ENCODE data around the gene SUMO3. TPM values are rescaled to one million over a fixed set of nuclear protein-coding genes. Genes with fewer than 3 reads are reported as not detected.

Gene SUMO3
- total and polyA plus RNA-seq, 2 donors (not counting 3 experiments of a cell fraction or from before 2014, with no cell fraction given), result 102 to 123 TPM

DNA sequence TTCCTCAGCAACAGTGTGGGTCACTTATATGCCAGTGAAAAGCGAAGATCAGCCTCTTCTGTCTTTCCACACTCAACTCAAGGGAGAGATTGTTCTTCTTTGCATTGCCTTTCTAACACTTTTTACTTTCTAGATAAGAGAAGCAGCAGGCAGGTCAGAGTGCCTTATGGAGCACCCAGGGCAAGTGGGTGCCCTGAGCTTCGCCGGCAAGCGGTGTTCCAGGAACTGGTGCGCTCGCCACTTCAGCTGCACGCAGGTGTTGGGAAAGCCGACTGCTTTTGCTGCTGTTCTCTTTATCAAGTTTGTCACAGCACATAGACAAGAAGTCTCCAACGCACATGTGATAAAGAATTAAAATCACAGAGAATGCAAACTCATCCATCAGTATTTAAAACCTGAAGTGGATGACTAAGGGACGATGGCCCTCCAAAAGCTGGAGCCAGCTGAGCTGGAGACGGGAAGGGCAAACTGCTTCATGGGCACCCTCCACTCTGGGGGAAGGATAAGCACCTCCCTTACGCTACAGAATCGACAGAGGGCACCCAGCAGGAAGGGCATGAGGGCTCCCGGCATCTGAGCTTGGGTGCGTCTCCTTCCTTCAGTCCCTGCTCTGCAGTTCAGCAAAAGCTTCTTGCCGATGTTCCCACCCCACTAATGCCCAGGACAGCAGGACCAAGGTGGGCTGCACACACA is 36.9 kb downstream of the SUMO3 start:
- POLR2A ChIA-PET, result no interaction called here
- Histone ChIP-seq H3K4me2 (ENCODE audit: insufficient read depth, low read length) (no peak overlapping the region), H2AFZ (ENCODE audit: low read depth, low read length) (no peak overlapping the region), H3K4me3 (replicated peaks in 1 of 3; ENCODE audit: insufficient read depth in 1 of 3, low read depth in 1 of 3, low read length in 3 of 3) (no peak overlapping the region), H3K79me2 (ENCODE audit: control insufficient read depth, insufficient read depth, low read length) (peaks cover 53% of the 10 kb centered on the region), H3K27ac (ENCODE audit: insufficient read depth, low read depth, low read length) (no peak overlapping the region), H3K9me3 (replicated peaks; ENCODE audit: control insufficient read depth, insufficient read depth, low read length) (no peaks in the 10 kb centered on the region), H3K27me3 (ENCODE audit: control insufficient read depth in 2 of 2, insufficient read depth in 2 of 2, low read length in 2 of 2) (no peaks in the 10 kb centered on the region), H4K20me1 (replicated peaks; ENCODE audit: control insufficient read depth, extremely low read depth, insufficient read depth, low read length) (no peaks in the 10 kb centered on the region), H3K9me1 (replicated peaks; ENCODE audit: control insufficient read depth, extremely low read depth, insufficient read depth, low read length) (no peaks in the 10 kb centered on the region), H3K9ac (replicated peaks; ENCODE audit: extremely low read depth, insufficient read depth, low read length) (no peak overlapping the region), H3K36me3 (ENCODE audit: control insufficient read depth in 2 of 2, extremely low read depth in 1 of 2, insufficient read depth in 2 of 2, low read length in 2 of 2) (peaks cover 4% of the 10 kb centered on the region in 2 experiments), H3K4me1 (ENCODE audit: control insufficient read depth, extremely low read depth, insufficient read depth, low read length) (no peaks in the 10 kb centered on the region)
- intact Hi-C loops (cut with micrococcal nuclease) (no loop called here), dilution Hi-C loops (cut with MboI; ENCODE audit: extremely low pct_ligation_motif_present, low sequenced_read_pairs) (no loop called here)
- CTCF ChIA-PET, result interaction anchor here (4.9 kb wide), 1 partner anchor 13 kb away, joined by 27 read pairs; no protein-coding TSS in a partner anchor
- DNase-seq (ENCODE audit: low read depth, low spot score) (no peak), FAIRE-seq (peak; percentile 55)
- TF ChIP-seq MAX (IDR thresholded peaks at IDR 0.05; ENCODE audit: insufficient read depth, insufficient read length), result no peak
- BruUV-seq (replicated peaks), result no TSS peak

DNA sequence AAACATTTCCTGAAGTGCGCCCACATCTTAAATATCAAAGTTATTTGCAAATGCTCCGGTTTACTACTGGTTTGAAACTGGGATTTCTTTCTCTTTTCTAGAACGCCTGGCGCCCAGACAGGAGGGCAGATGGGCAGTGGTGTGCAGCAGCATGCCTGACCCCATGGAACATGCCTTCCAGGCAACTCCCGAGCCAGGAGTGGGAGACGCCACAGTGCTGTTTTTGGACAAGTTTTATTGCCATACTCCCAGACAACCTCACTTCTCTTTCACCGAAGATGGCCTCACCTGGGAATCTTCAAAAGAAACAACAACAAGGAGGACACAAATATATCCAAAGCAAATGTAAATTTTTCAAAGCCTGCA is 37.7 kb downstream of the SUMO3 start:
- no peak overlapping the region for H3K9ac ChIP-seq (replicated peaks; ENCODE audit: extremely low read depth, insufficient read depth, low read length)
- H3K4me1 ChIP-seq (ENCODE audit: control insufficient read depth, extremely low read depth, insufficient read depth, low read length), result no peaks in the 10 kb centered on the region
- no peak overlapping the region for H2AFZ ChIP-seq (ENCODE audit: low read depth, low read length)
- DNase-seq (ENCODE audit: low read depth, low spot score) (no peak), FAIRE-seq (no peak)
- no peaks in the 10 kb centered on the region for H3K9me1 ChIP-seq (replicated peaks; ENCODE audit: control insufficient read depth, extremely low read depth, insufficient read depth, low read length)
- intact Hi-C loops (cut with micrococcal nuclease), result no loop called here
- dilution Hi-C loops (cut with MboI; ENCODE audit: extremely low pct_ligation_motif_present, low sequenced_read_pairs), result no loop called here
- no peaks in the 10 kb centered on the region for H3K9me3 ChIP-seq (replicated peaks; ENCODE audit: control insufficient read depth, insufficient read depth, low read length)
- H3K27ac ChIP-seq (ENCODE audit: insufficient read depth, low read depth, low read length), result no peak overlapping the region
- no peak overlapping the region for H3K4me3 ChIP-seq (replicated peaks in 1 of 3; ENCODE audit: insufficient read depth in 1 of 3, low read depth in 1 of 3, low read length in 3 of 3)
- BruUV-seq (replicated peaks), result no TSS peak
- TF ChIP-seq MYC (IDR thresholded peaks at IDR 0.05; ENCODE audit: low read depth, low read length), result no peak
- TF ChIP-seq, protein P1, sequence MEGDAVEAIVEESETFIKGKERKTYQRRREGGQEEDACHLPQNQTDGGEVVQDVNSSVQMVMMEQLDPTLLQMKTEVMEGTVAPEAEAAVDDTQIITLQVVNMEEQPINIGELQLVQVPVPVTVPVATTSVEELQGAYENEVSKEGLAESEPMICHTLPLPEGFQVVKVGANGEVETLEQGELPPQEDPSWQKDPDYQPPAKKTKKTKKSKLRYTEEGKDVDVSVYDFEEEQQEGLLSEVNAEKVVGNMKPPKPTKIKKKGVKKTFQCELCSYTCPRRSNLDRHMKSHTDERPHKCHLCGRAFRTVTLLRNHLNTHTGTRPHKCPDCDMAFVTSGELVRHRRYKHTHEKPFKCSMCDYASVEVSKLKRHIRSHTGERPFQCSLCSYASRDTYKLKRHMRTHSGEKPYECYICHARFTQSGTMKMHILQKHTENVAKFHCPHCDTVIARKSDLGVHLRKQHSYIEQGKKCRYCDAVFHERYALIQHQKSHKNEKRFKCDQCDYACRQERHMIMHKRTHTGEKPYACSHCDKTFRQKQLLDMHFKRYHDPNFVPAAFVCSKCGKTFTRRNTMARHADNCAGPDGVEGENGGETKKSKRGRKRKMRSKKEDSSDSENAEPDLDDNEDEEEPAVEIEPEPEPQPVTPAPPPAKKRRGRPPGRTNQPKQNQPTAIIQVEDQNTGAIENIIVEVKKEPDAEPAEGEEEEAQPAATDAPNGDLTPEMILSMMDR (IDR thresholded peaks at IDR 0.05; ENCODE audit: extremely low read depth in 1 of 2, insufficient read depth in 1 of 2, low read depth in 1 of 2, low read length in 2 of 2), result no peak
- ChIA-PET POLR2A (no interaction called here), CTCF (no interaction called here)
- peaks cover 49% of the 10 kb centered on the region for H3K79me2 ChIP-seq (ENCODE audit: control insufficient read depth, insufficient read depth, low read length)
- H3K27me3 ChIP-seq (ENCODE audit: control insufficient read depth in 2 of 2, insufficient read depth in 2 of 2, low read length in 2 of 2), result no peaks in the 10 kb centered on the region
- peaks cover 5 to 6% of the 10 kb centered on the region in 2 experiments for H3K36me3 ChIP-seq (ENCODE audit: control insufficient read depth in 2 of 2, extremely low read depth in 1 of 2, insufficient read depth in 2 of 2, low read length in 2 of 2)
- H4K20me1 ChIP-seq (replicated peaks; ENCODE audit: control insufficient read depth, extremely low read depth, insufficient read depth, low read length), result no peaks in the 10 kb centered on the region
- no peak overlapping the region for H3K4me2 ChIP-seq (ENCODE audit: insufficient read depth, low read length)

All from endothelial cell of umbilical vein (primary cell).